AG08396 (cell line): Measurements from ENCODE around the gene MFSD11.
"Not testable (repeated sequence)": the region's sequence is repeated elsewhere in the genome, so short reads cannot be mapped to it uniquely, and the experiment has no call there.

ENCODE experiments used
- DNase-seq: peaks from one replicate; pipeline ENCODE4 v3.0.0; 2012; ENCODE audit warnings: low spot score, mixed read lengths

The MFSD11 gene

GRCh38 chr17:76805319-76805718 is 67.4 kb downstream of the MFSD11 start:
- DNase-seq = peak; percentile 40

- DNase-seq = not testable (repeated sequence)
Measured at GRCh38 chr17:76806151-76806550, 68.2 kb downstream of the MFSD11 start.

GRCh38 chr17:76806767-76807166 is 68.8 kb downstream of the MFSD11 start:
- not testable (repeated sequence) for DNase-seq

- DNase-seq = peak; percentile 43
Measured at GRCh38 chr17:76808326-76808725, 70.4 kb downstream of the MFSD11 start.

GRCh38 chr17:76810956-76811355 is 73.0 kb downstream of the MFSD11 start:
- DNase-seq = no peak

- no peak for DNase-seq
Measured at GRCh38 chr17:76811834-76812233, 73.9 kb downstream of the MFSD11 start.

- DNase-seq = no peak
Measured at GRCh38 chr17:76812263-76812662, 74.3 kb downstream of the MFSD11 start.

- no peak for DNase-seq
Measured at GRCh38 chr17:76812968-76813367, 75.0 kb downstream of the MFSD11 start.

GRCh38 chr17:76815907-76816589 is 78.1 kb downstream of the MFSD11 start:
- not testable (repeated sequence) for DNase-seq

- peak; percentile 72 for DNase-seq
Measured at GRCh38 chr17:76816590-76817135, 78.7 kb downstream of the MFSD11 start.

GRCh38 chr17:76820039-76820438 is 82.1 kb downstream of the MFSD11 start:
- no peak for DNase-seq

- no peak for DNase-seq
Measured at GRCh38 chr17:76820561-76820960, 82.6 kb downstream of the MFSD11 start.

- DNase-seq = no peak
Measured at GRCh38 chr17:76822184-76822778, 84.4 kb downstream of the MFSD11 start.

- DNase-seq = no peak
Measured at GRCh38 chr17:76824093-76824492, 86.2 kb downstream of the MFSD11 start.

GRCh38 chr17:76826330-76827068 is 88.6 kb downstream of the MFSD11 start:
- DNase-seq = no peak

- DNase-seq = no peak
Measured at GRCh38 chr17:76827736-76828135, 89.8 kb downstream of the MFSD11 start.
